GM18858 (cell line): ENCODE measurements around the gene KAZN.

Source experiments
- ATAC-seq: cut with Tn5 transposase; IDR thresholded peaks from one replicate; pipeline ENCODE4 v1.9.1; 2021; ENCODE audit not compliant: unreplicated experiment

Gene KAZN

GRCh38 chr1:14844356-14844755 is 245.9 kb downstream of the KAZN start:
- no peak for ATAC-seq

DNA sequence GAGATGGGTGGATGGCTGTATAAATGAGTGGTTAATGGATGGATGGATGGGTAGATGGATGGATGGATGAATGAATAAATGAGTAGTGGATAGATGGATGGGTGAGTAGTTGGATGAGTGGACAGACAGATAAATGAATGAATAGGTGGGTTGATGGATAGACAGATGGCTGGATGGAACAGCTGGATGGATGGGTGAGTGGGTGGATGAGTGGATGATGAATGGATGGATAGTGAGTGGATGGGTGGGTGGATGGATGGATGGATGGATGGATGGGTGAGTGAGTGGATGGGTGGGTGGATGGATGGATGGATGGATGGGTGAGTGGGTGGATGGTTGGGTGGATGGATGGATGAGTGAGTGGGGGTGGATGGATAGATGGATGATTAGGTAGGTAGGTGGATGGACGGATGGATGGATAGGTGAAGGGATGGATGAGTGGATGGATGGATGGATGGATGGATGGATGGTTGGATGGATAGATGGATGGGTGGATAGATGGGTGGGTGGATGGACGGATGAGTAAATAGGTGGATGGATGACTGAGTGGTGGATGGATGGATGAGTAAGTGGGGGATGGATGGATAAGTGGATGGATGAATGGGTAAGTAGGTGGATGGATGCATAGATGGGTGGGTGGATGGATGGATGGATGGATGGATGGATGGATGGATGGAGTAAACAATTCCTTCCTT is 246.6 kb downstream of the KAZN start:
- no peak for ATAC-seq

- ATAC-seq = no peak
Measured at GRCh38 chr1:14845851-14846250, 247.4 kb downstream of the KAZN start.

GRCh38 chr1:14846688-14847087 is 248.2 kb downstream of the KAZN start:
- ATAC-seq = no peak

GRCh38 chr1:14848203-14848602 is 249.7 kb downstream of the KAZN start:
- no peak for ATAC-seq

DNA sequence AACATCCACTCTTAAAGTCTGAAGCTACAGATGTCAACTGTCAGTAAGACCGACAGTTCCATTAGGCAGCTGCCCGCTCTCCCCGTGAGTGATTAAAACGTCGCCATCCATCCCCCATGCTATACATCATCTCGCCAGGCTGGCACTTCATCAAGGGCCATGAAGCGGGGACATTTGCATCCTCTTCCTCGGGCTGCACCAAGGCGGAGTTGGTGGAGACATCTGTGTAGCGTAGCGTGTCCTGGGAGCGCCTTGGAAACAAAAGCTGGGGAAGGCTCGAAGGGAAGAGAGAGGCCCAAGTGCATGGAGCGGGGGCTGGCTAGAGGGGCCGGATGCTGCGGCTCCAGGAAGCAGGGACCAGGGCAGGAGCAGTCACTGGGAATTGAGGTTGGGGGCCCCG is 250.1 kb downstream of the KAZN start:
- no peak for ATAC-seq

GRCh38 chr1:14849038-14849437 is 250.6 kb downstream of the KAZN start:
- no peak for ATAC-seq

DNA sequence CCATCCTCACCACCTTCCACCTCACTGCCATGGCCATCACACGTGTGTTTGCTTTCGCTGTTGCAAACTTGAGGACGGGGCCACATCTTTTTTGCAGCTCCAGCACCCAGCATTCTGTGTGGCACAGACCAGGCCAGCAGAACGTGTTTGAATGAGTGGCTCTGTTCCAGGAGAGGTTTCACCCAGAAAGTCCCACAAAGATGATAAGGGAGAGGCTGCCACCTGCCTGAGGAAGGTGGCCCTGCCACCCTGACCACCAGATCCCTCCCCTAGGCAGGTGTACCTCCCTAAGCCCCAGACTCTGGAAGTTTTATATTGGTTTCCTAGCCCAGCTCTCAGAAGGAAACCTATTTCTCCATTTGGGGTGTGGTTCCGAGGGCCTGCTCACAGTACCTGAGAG is 252.1 kb downstream of the KAZN start:
- no peak for ATAC-seq

GRCh38 chr1:14851760-14852159 is 253.3 kb downstream of the KAZN start:
- ATAC-seq = no peak

- ATAC-seq = no peak
Measured at GRCh38 chr1:14852291-14852690, 253.8 kb downstream of the KAZN start.

GRCh38 chr1:14853518-14853917 is 255.0 kb downstream of the KAZN start:
- ATAC-seq = no peak

DNA sequence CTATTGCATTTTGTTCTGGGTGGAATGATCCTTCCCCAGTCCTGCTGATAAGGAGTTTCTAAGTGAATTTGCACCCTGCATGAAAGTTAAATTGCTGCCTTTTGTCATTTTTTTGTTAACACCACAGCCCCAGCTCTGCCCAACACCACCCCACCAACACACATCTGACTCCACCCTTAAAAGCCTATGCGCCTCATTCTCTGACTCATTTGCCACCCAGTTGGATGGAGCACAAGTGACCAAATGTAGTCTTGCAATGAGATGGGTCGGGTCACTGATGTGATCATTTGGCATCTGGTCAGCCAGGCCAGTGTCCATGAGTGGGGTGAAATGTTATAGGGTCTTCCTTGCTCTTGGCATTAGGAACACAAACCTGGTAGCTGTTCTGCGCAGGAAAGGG is 256.8 kb downstream of the KAZN start:
- ATAC-seq = no peak

- ATAC-seq = no peak
Measured at GRCh38 chr1:14855801-14856200, 257.3 kb downstream of the KAZN start.

GRCh38 chr1:14857436-14858195 is 259.1 kb downstream of the KAZN start:
- no peak for ATAC-seq

DNA sequence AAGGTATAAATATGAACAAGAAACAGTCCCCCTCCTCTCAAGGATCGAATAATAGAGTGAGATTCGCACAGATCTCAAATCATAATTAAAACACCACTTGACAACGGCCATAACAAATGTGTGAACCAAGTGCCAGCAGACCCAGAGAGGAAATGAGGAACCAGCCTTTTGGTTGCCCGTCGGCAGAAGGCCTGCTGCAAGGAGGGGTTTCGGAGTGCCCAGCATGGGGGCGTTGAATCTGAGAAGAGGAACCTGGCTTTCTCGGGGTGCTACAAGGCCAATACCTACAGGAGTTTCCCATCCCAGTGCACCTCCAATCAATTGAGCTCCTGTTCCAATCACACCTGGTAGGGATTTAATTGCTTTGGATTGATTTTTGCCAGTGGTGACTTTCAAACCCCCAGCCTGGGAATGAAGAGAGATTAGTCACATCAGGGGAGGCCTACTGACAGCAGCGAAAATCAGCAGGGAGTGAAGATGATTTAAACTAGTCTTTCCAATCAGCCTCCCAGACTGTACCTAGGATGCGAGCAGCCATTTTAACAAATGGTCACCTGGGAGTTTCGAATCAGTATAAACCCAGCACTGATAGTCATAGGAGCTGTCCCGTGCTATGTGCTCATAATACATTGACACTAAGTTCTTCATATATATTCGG is 263.8 kb downstream of the KAZN start:
- ATAC-seq = no peak

DNA sequence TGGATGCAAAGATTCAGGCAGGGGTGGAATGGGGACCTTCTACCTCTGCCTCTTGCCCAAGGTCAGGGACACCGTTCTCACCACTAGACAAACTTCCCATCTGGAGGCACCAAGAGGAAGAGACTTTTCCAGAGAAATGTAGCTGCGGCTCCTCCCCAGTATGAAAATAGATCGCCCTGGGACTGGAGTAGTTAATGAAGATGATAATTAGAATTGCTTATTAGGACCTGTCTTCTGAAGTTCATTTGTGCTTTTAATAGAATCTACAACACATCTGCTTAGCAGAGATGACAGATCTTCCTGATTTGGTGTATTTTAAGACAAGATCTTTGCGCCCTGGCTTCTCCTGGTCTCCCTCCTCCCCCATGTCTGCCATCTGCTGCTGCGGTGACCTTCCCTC is 266.6 kb downstream of the KAZN start:
- no peak for ATAC-seq

DNA sequence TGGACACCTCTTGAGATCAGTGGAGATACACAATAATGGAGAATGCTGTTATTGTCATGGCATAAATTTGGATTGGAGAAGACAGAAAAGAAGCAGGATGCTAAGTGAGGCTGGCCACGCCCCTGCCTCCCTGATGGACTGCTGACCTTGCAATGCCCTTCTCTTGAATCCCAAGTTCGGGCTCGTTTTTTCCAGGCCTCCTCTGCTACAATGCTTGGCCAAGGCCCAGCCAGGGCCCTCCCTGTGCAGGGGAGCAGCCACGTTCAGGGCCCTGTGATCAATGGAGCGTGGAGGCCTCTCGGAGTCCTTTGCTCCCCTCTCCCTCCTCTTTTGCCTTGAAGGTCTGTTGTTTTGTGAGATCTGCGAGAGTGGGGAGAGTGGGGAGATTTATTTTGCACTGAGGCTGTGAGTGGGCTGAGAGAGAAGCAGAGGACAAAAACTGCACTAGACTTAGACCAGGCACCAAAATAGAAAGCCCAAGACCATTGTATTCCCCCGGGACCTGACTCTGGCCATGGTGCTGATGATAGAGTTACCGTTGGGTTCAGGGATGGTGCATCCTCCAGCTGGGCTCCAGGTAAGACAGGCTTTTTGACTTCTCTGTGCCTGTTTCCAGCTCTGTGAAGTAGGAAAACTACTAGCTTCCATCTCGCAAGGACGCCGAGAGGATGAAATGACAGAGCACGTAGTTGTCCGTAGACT is 268.6 kb downstream of the KAZN start:
- ATAC-seq = no peak

DNA sequence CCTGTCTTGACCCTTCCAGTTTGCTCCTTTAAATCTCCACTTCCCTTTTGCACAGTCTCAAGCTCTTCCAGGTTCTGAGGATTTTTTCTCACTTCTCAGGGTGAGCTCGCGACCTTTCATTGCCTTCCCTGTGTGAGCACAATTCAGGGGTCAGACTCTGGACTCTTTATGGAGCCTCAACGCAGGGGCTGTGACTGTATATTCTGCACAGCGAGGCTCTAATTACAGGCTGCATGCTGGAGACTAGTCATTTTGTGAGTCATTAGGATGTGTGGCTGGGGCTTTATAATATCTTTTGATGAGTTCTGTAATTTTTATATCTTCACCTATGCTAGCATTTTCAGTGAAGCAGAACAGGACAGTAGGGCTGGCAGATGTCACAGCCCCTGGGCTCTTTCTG is 270.7 kb downstream of the KAZN start:
- no peak for ATAC-seq

- no peak for ATAC-seq
Measured at GRCh38 chr1:14871218-14871970, 272.9 kb downstream of the KAZN start.

DNA sequence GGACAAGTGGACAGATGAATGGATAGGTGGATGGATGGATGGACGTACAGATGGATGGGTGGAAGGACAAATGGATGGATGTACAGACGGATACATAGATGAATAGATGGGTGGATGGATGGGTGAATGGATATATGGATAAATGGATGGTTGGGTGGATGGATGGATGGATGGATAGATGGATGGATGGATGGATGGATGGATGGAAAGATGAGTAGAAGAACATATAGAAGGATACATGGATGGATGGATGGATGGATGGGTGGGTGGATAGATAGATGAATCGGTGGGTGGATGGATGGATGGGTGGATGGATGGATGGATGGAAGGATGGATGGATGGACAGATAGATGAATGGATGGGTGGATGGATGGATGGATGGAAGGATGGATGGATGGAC is 274.3 kb downstream of the KAZN start:
- ATAC-seq = no peak

- ATAC-seq = no peak
Measured at GRCh38 chr1:14873677-14874076, 275.2 kb downstream of the KAZN start.
